Measurements from ENCODE around the gene NEK6. TPM values are rescaled to one million over a fixed set of nuclear protein-coding genes. Genes with fewer than 3 reads are reported as not detected.
A peak's percentile ranks its signal among the peaks of the same experiment; 100 is the strongest.

NEK6 gene
- total RNA-seq, 1 donor from 2014 or later: 27.2 TPM

DNA sequence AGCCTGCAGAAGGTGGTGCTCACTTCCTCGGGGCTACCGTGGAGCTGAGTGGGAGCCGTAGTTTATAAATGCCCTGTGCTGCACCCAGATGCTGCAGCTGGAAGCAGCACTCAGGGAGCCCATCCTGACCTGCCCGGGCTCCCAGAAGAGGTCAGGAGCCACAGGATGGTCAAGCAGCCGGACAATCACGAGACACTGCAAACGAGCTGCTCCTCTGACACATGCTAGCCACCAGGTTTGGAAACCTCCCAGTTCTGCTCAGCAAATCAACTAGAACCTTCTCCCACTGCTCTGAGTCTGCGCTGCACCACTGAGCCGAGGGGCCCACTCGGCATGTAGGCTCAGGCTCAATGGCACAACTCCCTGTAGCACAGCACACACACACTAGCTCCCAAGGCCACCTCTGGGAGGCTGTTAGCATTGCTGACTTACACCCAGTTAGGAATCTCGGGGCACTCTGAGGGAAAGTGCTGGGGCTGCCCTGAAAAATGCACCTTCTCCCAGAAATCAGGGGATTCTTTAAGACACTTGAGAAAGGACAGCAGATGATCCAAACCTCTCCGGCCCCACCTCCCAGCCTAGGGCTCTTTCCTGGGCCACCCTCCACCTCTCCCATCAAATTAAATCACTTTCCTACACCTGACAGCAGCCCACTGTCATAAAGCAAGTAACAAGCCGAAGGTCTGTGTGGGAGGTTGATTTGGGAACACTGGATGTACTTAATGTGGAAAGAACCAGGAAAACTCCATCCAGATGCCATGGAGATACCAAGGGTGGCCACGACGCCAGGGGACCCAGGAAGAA lies 98.4 kb downstream of the NEK6 start:
- no peak for DNase-seq

DNA sequence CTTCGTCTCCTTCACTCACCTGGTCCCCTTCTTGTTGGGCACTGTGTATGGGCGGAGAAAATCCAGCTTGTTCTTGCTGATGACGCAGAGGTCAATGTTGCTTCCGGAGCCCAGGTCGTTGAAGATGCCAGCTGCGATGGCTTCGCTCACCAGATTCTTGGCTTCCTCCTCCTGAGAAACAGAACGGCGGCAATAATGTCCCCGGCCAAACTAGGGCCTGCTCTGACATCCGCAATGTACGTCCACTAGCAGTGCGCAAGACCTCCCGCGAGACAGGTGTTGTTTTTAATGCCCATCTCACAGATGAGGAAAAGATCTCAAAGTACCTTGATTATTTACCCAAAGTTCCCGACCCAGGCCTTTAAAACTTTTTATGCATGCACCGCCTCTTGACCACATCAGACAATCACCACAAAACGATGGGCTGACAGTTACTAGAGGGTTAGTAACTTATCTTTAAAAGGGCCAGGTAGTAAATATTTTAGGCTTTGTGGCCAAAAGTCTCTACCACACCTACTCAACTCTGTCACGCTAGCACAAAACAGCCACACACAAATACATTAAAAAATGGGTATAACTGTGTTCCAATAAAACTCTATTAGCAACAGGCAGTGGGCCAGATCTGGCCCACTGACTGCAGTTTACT lies 99.1 kb downstream of the NEK6 start:
- DNase-seq: no peak

DNA sequence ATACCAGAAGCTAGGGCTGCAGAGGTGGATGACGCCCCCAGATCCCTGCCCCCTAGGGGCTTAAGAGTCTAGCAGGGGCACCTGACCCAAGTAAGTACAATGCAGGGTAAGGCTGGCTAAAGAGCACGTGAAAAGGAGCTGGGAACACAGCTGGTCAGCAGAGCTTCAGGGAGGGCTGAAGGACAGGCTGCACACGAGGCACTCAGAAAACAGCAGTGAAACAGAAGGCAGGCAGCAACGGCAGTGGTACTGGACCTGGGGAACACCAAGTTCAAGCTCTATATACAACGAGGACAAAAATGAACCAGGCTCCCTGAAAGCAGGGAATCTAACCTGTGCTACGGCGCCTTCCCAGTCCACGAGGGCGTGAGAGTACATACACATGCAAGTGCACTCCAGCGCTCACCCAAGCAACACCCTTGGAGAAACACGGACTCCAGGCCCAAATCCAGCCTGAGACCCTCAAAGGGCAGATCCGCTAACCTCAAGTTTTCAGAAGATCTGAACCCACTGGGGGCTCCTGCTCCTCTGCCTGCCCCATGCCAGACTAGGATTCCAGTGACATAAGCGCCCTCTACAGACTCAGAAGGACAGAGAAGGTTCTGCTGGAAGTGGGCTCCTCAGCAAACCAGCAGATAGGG lies 100.1 kb downstream of the NEK6 start:
- no peak for DNase-seq

DNA sequence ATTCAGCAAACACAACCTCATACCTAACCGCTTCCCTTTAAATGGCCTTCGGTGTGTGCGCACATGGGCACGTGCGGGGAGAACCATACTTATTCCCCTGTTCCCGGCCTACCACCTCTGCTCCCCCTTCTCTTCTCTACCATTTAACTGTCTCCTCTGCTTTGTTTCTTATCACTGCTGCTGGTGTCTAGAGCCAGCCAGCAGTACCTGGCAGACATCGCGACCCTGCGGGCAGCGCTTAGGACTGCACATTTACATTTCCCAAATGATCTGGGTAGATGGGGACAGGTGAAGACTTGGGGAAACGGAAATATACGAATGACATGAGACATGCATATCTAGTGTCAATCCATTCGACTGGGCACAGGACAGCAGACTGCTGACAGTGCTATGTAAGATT lies 100.9 kb downstream of the NEK6 start:
- DNase-seq: no peak

DNA sequence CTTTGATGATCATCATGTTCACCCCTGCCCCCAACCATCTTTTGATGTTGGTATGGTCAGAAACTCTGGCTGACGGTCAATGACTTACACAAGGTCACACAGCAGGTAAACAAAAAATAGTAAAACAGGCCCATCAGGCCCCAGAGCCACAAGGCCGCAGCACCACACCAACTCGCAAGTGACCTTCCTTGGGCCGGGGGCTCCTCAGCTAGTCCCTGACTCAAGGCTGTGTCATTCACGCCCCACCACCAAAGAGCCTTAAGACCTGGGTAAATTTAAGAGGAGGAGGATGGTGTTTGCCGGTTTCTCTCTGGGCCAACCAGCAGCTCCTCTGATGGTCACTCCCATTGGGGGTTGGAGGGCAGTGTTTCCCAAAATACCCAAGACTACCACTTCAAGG lies 101.7 kb downstream of the NEK6 start:
- DNase-seq: no peak

DNA sequence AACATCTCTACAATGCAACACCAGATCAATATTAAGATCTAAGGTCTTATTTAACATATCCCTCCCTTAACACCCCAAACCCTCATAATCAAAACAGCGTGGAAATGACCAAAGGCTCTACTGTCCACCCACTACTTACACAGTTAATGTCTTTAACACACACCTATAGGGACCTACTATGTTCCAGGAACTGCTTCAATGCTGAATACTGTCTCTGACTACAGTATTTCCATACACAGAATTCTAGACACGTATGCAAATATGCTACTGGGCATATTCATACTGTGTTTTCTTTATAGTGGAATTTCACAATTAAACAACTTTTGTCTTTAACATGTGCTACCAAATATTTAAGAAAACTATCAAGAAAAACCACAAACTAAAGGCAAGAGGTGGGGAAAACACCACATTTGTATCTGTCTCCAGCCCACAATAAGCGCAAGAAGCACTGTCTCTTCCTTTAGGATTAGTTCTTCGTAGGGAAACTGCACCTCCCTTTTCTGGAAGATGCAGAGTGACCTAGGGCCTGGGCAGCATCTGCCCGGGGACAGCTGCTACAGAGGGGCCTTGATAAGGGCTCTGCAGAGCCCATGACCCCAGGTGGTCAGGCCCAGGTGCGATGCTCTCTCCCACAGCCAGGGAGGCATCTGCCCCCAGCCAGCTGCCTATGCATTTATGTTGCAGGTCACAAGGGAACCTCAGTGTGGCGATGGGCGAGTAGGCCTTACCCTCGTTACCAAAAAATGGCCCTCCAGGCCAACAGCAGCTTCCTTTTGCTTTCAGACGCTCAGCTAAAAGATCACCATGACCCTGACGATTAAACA lies 102.3 kb downstream of the NEK6 start:
- no peak for DNase-seq

DNA sequence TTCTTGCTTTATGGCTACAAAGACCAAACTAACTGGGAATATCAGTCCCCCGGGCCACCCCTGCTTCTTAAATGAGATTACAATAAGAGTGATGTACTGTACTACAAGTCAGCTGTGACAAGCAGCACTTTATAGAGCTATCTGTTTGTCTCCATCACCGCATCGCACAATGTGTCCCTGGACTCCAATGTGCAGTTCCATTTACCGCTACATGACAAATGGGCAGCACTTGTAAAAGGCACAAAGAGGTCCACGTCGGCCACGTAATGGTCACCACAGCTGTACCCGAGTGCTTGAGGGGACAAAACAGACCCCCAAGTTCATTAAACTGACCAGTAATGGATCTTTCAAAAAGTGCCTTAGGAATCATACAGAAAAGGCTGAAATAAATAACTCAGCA lies 103.4 kb downstream of the NEK6 start:
- no peak for DNase-seq

DNA sequence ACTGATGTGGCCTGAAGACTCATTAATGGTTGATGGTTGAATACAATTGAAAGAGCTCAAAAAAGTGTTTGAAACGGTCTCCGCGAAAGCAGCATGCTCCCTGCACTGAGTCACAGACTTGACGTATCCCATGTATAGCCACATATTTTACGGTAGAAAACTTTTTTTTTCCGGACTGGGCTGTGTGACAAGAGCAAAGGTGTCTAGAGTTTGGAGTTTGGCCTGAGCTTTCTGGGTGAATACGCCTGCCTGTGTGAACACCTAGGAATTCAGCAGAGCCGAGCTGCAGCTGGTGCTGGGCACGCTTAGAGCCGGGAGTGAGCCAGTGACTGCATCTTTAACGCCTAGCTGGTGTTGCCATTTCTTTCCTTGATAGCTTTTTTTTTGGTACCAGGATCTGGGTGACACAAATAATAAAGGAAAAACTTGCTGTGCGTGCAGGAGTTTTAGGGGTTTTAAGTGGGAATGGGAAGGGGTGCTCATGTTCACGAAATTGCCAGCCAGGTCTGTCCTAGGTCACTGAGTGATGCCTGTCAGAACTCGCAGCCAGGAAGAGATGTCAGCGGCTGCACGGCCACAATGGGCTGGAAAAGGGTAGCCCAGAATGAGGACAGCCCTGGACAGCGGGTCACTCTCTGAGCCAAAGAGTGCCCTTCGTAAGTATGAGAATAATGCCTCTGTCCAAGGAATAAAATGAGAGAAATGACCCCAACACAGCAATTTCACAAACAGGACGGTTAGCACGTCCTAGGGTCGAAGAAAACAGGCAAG lies 105.8 kb downstream of the NEK6 start:
- DNase-seq: no peak

DNA sequence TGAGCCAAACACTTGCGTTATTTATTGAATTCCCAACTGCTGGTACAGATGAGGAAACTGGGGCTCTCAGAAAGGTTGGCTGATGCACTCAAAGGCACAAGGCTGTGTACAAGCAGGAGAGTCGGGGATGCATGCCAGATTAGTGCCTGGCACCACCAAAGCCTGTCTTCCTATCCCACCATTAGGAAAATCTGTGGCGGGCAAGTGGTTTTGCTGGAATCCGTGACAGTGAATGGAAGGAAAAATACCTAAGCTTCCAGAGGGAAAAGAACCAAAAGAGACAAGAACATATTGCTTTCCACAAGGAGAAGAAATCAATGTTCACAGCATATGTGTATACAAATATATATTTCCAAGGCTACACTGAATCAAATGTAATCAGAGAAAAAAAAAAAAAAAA lies 106.4 kb downstream of the NEK6 start:
- no peak for DNase-seq

DNA sequence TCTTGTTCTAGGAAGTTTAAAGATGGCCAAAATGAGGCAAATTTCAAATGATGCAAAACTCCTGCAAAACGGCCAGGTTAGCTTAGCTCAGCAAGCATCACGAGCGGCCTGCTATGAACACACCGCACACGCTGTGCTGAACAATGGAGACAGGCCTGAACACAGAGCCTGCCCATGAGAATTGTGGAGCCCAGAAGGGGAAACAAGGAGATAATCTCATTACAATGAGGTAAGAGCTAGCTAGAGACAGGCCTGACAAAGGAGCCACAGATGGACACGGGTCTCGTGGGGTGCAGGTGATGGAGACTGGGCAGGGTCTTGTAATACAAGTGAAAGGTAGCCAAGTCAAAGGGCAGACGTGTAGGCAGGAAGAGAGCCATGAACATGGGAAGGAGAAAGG lies 107.3 kb downstream of the NEK6 start:
- no peak for DNase-seq

DNA sequence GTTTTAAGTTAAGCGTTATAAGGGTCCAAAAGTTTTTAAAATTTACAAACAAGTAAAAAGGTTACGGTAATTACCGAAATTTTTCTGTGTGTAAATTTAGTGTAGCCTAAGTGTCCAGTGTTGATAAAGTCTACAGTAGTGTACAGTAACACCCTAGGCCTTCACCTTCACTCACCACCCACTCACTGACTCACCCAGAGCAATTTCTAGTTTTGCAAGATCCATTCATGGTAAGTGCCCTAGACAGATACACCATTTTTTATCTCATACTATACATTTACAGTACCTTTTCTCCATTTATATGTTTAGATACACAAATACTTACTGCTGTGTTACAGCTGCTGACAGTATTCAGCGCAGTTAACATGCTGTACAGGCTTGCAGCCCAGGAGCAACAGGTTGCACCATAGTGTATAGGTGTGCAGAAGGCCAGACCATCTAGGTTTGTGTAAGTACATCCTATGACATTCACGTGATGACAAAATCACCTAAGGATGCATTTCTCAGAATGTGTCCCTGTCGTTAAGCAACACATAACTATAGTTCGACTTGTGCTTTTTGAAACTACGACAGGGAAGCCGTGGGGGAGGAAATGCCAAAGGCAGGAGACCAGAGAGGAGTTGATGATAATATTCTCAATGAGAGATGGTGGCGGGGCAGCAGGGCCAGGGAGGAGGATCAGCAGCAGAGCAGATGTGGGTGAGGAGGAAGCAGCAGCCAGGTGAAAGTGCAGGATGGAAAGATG lies 108.9 kb downstream of the NEK6 start:
- no peak for DNase-seq

DNA sequence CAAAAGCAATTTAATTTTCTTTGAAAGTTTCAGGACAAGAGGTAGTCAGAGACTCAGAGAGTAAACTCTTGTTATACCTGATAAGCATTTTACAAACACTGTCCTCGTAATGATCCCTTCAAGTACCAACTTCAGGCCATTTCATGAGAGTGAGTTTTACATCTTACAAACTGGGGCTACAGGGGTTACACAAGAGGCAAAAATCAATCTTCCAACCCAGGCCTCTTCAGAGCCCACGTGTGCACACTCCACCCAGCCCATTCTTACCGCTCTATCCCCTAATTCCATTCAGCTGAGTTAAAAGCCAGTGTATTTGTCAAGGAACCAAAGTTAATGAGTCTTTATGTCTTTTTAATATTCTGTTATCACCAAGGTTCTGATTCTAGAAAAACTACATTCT lies 110.9 kb downstream of the NEK6 start:
- DNase-seq: no peak

DNA sequence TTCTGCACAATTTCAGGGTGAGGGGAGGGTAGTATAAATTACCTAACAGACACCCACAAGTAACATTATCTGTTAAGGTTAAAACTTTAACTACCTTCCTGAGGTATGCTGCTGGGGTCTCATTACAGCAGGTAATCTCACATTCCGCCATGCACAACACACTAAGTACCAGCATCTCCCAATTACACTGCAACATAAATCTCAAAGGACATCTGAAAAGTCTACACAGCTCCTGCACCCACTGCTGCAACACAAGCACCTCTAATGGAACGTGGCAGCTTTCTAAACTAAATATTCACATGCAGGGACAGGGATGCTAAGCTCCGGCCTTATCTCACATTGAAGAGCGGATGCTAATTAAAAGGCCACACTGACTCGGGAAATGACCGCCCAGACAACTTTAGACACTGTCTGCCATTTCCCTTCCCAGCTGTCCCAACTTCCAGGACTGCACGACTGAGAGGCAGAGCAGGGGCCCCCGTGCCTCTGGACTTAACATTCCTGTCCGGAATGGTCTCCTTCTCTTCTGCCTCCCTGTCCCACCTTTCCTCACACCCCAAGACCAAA lies 111.6 kb downstream of the NEK6 start:
- DNase-seq: no peak

DNA sequence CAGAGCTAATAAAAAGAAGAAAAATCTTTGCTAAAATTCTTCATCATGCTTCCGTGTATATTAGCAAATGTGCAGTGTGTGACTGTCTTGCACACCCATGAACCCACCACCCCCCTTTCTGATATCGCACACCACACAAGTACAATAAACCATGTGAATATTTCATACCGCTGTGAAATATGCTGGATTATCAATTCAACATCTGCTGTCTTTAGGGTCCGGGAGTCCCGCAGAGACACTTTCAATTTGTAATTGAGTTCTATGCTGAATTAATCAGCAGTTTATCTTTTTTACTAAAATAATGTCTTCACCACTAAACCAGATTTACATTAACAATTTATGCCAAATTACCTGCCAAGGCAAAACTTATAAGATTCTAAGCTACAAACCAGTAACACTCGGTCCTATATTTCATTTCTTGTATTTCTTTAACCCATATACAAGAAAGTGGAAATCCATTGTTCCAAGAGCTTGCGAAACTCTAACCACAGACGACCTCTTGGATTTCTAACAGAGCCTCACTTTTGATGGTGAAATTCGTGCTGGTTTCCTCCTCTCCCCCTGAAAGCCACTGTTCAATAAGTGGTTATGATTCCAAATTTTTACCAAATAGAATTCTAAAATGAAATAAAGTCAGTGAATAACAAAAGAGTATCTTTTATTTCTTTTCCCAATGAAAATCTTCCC lies 113.3 kb downstream of the NEK6 start:
- no peak for DNase-seq

DNA sequence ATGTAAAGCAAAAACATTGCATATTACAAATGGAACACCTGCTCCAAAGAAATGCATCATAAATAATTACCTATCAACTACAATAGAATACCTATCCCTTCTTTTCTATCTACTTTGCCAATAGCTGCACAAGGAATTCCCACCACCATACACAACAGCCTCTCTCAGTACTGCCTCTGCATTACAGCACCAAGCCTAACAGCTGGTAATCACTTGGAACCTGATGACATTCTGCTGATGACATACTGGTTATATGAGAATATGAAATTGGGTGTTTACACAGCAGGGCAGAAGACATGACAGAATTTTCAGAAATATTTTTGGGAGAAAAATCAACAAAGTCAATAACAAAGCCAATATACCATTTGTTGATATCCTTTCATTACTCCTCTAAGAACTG lies 114.3 kb downstream of the NEK6 start:
- peak; percentile 22 for DNase-seq

DNA sequence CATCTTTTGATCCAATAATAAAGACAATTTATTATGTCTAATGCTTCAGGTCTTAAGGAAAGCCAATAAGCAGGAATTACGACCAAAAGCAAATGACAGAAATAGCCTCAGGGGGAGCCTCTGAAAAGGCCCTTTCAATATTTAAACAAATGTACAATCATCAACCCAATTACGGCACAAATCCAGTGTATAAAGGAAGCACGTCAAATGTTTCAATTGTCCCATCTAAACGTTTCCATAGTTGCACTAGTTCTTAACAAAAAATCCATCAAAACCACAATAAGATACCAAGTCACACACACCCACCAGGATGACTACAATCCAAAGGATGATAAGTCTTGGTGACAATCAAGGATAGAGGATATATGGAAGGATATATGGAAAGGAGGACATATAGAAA lies 115.6 kb downstream of the NEK6 start:
- DNase-seq: no peak

DNA sequence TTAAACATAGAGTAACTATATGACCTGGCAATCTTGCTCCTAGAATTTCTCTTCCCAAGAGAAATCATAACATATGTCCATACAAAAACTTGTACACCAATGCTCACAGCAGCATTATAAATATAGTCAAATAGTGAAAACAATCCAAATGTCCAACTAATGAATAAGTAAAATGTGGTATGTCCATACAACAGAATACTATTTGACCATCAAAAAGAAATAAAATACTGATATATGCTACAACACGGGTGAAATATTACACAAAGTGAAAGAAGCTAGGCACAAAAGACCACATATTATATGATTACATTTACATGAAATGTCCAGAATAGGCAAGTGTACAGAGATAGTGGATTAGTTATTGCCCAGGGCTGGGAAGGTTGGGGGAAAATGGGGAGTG lies 116.1 kb downstream of the NEK6 start:
- DNase-seq: no peak

DNA sequence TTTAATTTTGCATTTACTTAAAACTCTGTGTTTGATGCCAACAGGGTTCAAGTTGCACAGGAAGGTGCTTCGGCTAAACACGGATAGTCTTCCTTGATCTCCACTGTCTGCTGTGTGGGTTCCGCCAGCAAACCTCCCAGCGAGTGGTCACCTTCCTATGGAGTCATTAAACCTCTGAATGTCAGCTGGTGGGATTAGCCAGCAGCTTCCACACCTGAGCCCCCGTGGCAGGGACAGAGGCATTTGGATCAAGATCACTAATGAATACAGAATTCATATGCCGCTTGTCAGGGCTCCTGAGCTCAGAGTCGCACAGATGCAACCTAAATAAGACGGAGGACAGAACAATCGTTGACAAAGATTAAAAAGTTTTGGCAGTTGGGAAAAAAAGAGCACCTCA lies 118.0 kb downstream of the NEK6 start:
- no peak for DNase-seq

DNA sequence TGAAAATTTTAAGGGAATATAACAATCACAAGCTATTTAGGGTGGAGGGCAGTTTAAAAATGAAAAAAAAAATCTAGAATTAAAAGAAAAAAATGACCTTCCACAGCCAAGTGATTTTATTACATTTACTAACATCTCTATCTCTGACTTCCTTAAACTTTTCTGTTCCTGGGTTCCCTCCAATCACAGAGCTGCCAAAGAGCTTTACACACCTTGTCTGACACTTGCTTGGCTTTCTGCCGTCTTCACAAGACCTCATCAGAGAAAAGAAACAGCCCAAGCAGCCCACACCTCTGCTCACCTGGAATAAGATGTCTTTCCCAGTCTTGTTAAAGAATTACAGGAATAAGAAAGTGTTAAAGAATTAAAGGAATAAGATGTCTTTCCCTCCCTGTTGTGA lies 118.6 kb downstream of the NEK6 start:
- DNase-seq: no peak

All from skin of body (tissue), 2 donors.